GM19193 (cell line): Measurements from ENCODE around the gene RCAN3.

ENCODE experiments used
- POLR2A ChIP-seq: IDR thresholded peaks from 4 replicates; pipeline ENCODE4 v1.6.1; 2011; ENCODE audit not compliant: insufficient read depth, insufficient read length; ENCODE audit errors: extremely low read depth

The RCAN3 gene

GRCh38 chr1:24557711-24558131 lies 55.1 kb downstream of the RCAN3 start:
- no peak for TF ChIP-seq POLR2A

GRCh38 chr1:24558455-24558854 lies 55.8 kb downstream of the RCAN3 start:
- no peak for TF ChIP-seq POLR2A

GRCh38 chr1:24558902-24559791 lies 56.5 kb downstream of the RCAN3 start:
- TF ChIP-seq POLR2A, result no peak

- no peak for TF ChIP-seq POLR2A
These were observed 57.7 kb downstream of the RCAN3 start for GRCh38 chr1:24560361-24560760.

- no peak for TF ChIP-seq POLR2A
These were observed 60.0 kb downstream of the RCAN3 start for GRCh38 chr1:24562625-24563024.

GRCh38 chr1:24564695-24565094 lies 62.1 kb downstream of the RCAN3 start:
- no peak for TF ChIP-seq POLR2A

GRCh38 chr1:24566236-24566867 lies 63.7 kb downstream of the RCAN3 start:
- TF ChIP-seq POLR2A, result no peak

- TF ChIP-seq POLR2A, result no peak
These were observed 65.3 kb downstream of the RCAN3 start for GRCh38 chr1:24567792-24568388.

GRCh38 chr1:24568475-24568874 lies 65.8 kb downstream of the RCAN3 start:
- no peak for TF ChIP-seq POLR2A

GRCh38 chr1:24570265-24571125 lies 67.9 kb downstream of the RCAN3 start:
- TF ChIP-seq POLR2A, result no peak

- no peak for TF ChIP-seq POLR2A
These were observed 69.7 kb downstream of the RCAN3 start for GRCh38 chr1:24572301-24572700.

GRCh38 chr1:24575905-24576587 lies 73.4 kb downstream of the RCAN3 start:
- TF ChIP-seq POLR2A, result no peak

- TF ChIP-seq POLR2A, result no peak
These were observed 76.2 kb downstream of the RCAN3 start for GRCh38 chr1:24578846-24579245.

- TF ChIP-seq POLR2A, result no peak
These were observed 78.1 kb downstream of the RCAN3 start for GRCh38 chr1:24580756-24581155.
